Colonic mucosa (tissue), 4 donors: ENCODE measurements around the gene FCGBP. TPM values are rescaled to one million over a fixed set of nuclear protein-coding genes. Genes with fewer than 3 reads are reported as not detected.
"Not testable (repeated sequence)": the region's sequence is repeated elsewhere in the genome, so short reads cannot be mapped to it uniquely, and the experiment has no call there.

ENCODE experiments used
- DNase-seq: peaks from one replicate; pipeline ENCODE4 v3.0.0-alpha.2; 2020
- H3K27ac ChIP-seq: fragments of 200-600 bp; one replicate; pipeline ENCODE4 v1.8.0; 2021
- H3K27me3 ChIP-seq: fragments of 200-600 bp; one replicate; pipeline ENCODE4 v1.8.0; 2021
- H3K36me3 ChIP-seq: fragments of 200-600 bp; one replicate; pipeline ENCODE4 v1.8.0; 2021
- H3K4me1 ChIP-seq: fragments of 200-600 bp; one replicate; pipeline ENCODE4 v1.8.0; 2021; ENCODE audit warnings: mild to moderate bottlenecking
- H3K4me3 ChIP-seq: fragments of 200-600 bp; one replicate; pipeline ENCODE4 v1.8.0; 2021
- H3K9ac ChIP-seq, 2 donors: one replicate each; pipeline ENCODE4 v1.7.0; 2013; ENCODE audit warnings: control low read depth in 2 of 2, low read depth in 2 of 2, low read length in 2 of 2
- H3K9me3 ChIP-seq: fragments of 200-600 bp; one replicate; pipeline ENCODE4 v1.8.0; 2021
- intact Hi-C: fragments of 100-400 bp; cut with DNase I; formaldehyde crosslinking; loops from one replicate; pipeline ENCODE4 v1.14.1; 2022
- total RNA-seq, 2 donors: library from RNA; stranded (reverse); fragmentation: NEBNext Ultra II Directional in 1 of 2; extraction: Animal tissue kit (Norgen Biotek cat#: 25700) in 1 of 2; gene quantifications; one replicate each; pipeline ENCODE4 v1.2.1, GENCODE V29; 2021
- TF ChIP-seq, protein P1 (sequence below): fragments of 200-600 bp; IDR thresholded peaks from one replicate; pipeline ENCODE4 v1.8.0; 2022; ENCODE audit warnings: antibody characterized with exemption, mild to moderate bottlenecking
- donor health status: healthy.
- donor health status: DM: no; HTN: no; CAD: no.
- donor health status: DM: no; HTN: no; CAD: no.

Gene FCGBP
- total RNA-seq, 2 donors from 2014 or later: 2,896 to 3,903 TPM

DNA sequence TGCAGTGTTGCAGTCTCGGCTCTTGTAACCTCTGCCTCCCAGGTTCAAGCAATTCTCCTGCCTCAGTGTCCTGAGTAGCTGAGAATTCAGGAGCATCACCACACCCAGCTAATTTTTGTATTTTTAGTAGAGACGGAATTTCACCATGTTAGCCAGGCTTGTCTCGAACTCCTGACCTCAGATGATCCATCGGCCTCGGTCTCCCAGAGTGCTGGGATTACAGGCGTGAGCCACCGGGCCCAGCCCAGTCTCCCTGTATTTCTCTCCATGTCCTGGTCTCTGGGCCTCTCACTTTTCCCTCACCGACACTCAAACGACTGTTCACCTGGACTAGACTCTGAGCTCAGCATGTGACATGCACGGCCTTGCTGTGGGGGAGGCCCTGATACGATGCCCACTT, 39.3 kb downstream of the FCGBP start:
- intact Hi-C loops, H3K9ac ChIP-seq, H3K27ac ChIP-seq, H3K4me1 ChIP-seq, H3K4me3 ChIP-seq, H3K9me3 ChIP-seq, H3K27me3 ChIP-seq, DNase-seq: not testable (repeated sequence)
- peaks cover 11% of the 10 kb centered on the region for H3K36me3 ChIP-seq

DNA sequence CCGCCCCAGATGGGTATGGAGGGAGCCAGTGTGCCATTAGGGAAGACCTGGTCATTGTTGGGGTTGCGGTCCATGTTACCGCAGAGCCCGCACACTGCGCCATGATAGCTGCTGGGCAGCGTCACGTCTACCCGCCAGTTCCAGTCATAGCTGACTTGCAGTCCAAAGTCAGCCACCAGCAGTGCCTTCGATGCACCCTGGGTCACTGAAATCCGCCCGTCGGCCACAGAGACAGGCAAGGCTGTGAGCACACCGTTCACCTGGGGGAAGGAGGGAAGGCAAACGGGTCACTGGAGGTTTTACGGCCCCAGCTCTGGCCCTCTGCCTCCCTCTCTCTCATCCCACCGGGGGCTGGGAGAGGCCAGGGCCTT, 40.2 kb downstream of the FCGBP start:
- H3K4me1 ChIP-seq, H3K27ac ChIP-seq, intact Hi-C loops, DNase-seq, H3K9me3 ChIP-seq, H3K4me3 ChIP-seq, H3K9ac ChIP-seq, H3K27me3 ChIP-seq: not testable (repeated sequence)
- peaks cover 11% of the 10 kb centered on the region for H3K36me3 ChIP-seq

DNA sequence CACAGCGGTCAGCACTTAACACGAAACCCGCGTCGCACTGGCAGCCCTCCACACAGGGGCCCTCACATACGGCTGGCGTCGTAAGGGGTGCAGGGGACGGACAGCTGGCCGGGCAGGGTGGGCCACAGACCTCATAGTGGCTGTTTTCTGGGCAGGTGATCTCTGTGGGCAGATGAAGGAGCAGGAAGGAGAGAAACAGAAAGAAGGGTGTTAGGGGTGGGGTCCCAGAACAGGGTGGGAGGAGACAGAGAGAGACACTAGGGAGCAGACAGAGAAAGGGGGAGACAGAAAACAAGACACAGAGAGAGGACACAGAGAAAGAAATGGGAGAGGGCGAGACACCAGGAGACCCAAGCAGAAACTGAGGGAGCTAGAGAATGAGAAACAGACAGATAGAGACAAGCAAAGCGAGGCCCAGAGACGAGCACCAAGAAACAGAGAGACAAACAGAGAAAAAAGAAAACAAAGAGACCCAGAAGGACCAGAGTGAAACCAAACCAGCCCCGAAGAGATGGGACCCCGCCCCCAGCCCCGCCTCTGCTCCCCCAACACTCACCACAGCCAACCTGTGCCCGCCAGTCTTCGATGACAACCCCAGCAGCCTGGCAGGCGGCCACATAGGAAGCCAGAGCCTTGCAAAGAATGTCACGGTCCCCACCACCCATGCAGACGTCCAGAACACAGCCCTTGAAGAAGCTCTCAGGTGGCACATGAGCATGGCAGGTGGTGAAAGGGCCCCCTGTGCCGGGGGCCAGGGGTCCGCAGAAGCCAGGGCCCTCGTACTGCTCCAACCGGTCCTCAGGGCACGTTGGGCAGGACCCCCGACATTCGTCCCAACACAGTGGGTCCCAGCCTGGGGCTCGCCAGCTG, 40.8 kb downstream of the FCGBP start:
- H3K36me3 ChIP-seq: peaks cover 11% of the 10 kb centered on the region
- H3K9ac ChIP-seq, H3K4me3 ChIP-seq, H3K27ac ChIP-seq, H3K4me1 ChIP-seq, intact Hi-C loops, H3K9me3 ChIP-seq, H3K27me3 ChIP-seq, DNase-seq: not testable (repeated sequence)

DNA sequence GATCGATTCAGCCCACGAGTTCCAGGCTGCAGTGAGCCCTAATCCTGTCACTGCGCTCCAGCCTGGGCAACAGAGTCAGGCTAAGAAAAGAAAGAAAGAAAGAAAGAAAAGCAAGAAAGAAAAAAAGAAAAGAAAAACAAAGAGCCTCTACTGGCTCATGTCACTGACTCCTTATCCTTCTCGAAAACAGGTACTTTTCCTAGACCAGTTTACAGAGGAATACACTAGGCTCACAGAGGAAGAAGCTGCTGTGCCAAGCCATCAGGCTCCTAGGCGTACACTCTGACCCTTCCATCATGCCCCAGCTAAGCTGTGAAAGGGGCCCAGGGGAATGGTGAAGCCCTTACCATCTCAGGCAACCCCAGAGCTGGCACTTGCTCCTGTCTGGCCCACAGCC, 41.9 kb downstream of the FCGBP start:
- H3K9me3 ChIP-seq, H3K9ac ChIP-seq, H3K4me3 ChIP-seq, H3K27me3 ChIP-seq, H3K4me1 ChIP-seq, DNase-seq, H3K27ac ChIP-seq, intact Hi-C loops: not testable (repeated sequence)
- H3K36me3 ChIP-seq: peaks cover 11% of the 10 kb centered on the region

DNA sequence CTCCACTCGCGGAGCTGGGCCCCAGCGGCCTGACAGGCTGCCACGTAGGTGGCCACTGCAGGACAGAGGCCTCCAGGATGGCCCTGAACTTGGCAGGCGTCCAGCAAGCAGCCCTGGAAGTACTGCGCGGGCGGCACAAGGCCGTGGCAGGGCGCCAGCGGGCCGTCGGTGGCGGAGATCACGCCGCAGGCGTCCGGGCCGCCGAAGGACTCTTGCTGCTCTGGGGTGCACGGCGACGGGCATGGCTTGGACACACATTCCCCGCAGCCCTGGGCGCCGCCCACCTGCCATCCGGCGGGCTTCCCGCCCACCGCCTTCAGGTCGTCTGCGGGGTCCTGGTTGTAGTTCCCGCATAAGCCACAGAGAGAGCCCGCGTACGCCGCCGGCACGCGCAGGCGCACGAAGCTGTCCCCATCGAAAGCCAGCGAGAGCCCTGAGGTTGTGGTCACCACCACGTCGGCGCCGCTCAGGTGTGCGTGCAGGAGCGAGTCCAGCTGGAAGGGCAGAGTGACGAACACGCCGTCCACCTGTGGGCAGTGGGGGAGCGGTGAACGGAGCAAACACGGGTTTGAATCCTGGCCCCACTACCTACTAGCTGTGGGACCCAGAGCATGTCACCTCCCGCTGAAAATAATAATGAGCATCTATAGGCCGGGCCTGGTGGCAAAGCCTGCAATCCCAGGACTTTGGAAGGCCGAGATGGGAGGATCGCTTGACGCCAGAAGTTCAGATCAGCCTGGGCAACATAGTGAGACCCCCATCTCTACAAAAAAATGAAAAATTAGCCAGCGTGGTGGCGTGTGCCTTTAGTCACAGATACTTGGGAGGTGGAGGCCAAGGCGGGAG, 42.6 kb downstream of the FCGBP start:
- H3K9me3 ChIP-seq, H3K27me3 ChIP-seq, intact Hi-C loops, H3K4me1 ChIP-seq, H3K9ac ChIP-seq, H3K27ac ChIP-seq, DNase-seq, H3K4me3 ChIP-seq: not testable (repeated sequence)
- H3K36me3 ChIP-seq: peaks cover 11% of the 10 kb centered on the region

DNA sequence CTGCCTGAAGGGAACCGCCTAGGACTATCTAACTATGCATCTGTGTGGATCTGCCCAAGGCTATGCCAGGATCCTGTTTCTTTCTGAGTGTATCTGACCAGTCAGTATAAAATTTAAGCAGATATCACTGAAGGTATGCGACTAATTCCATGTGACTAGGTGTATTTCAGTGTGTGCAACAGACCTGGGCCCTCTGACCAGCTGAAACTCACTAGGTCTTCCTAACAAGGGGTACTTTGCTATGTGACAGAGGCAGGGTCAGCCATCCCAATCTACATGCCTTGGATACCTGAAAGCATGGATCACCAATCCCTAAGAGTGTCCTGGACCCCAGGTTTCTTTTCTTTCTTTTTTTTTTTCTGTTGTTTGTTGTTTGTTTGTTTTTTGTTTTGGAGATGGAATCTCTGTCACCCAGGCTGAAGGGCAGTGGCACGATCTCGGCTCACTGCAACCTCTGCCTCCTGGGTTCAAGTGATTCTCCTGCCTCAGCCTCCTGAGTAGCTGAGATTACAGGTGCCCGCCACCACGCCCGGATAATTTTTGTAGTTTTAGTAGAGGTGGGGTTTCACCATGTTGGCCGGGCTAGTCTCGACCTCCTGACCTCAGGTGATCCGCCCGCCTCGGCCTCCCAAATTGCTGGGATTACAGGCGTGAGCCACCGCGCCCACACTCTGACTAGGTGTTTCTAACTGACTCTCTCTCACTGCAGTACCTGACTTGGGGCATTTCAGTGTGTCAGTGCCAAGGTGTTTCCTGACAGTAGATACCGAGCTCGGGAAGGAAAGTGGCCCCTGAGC, 43.5 kb downstream of the FCGBP start:
- H3K9ac ChIP-seq: no peak overlapping the region
- TF ChIP-seq, protein P1, sequence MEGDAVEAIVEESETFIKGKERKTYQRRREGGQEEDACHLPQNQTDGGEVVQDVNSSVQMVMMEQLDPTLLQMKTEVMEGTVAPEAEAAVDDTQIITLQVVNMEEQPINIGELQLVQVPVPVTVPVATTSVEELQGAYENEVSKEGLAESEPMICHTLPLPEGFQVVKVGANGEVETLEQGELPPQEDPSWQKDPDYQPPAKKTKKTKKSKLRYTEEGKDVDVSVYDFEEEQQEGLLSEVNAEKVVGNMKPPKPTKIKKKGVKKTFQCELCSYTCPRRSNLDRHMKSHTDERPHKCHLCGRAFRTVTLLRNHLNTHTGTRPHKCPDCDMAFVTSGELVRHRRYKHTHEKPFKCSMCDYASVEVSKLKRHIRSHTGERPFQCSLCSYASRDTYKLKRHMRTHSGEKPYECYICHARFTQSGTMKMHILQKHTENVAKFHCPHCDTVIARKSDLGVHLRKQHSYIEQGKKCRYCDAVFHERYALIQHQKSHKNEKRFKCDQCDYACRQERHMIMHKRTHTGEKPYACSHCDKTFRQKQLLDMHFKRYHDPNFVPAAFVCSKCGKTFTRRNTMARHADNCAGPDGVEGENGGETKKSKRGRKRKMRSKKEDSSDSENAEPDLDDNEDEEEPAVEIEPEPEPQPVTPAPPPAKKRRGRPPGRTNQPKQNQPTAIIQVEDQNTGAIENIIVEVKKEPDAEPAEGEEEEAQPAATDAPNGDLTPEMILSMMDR: no peak

DNA sequence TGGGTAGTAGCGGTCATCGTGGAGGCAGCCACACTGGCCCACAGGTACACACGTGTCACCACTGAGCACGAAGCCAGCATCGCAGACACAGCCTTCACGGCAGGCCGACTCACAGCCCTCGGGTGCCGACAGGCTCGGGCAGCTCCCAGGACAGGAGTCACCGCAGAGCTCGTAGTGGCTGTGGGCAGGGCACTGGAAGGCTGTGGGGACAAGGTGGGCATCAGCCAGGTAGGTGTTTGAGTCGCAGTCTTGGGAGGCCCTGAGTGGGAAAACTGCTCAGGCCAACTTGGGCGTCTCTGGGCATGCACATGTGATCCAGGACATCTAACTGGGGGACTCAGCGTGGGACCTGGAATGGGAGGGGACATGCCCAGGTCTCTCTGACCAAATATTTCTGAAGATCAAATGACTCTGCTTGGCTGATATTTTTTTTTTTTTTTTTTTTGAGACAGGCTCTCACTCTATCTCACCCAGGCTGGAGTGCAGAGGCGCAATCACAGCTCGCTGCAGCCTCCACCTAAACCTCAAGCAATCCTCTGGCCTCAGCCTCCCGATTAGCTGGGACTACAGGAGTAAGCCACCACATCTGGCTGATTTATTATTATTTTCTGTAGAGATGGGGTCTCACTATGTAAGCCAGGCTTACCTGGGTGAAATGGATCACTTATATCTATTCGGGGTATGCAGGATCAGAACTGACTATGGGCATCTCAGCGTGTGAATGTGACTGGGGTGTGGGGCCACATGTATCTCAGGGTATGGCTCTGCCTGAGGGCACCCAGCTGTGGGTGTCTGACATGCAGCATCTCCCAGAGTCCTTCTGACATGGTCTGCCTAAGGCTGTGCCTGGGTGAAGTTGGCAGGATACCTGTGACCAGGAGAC, 44.3 kb downstream of the FCGBP start:
- intact Hi-C loops, H3K4me3 ChIP-seq, H3K9ac ChIP-seq, H3K9me3 ChIP-seq, DNase-seq, H3K27me3 ChIP-seq, H3K4me1 ChIP-seq, H3K27ac ChIP-seq: not testable (repeated sequence)
- H3K36me3 ChIP-seq: peaks cover 11% of the 10 kb centered on the region

More for the DNA sequence above, 43.5 kb downstream of the FCGBP start:
- Histone ChIP-seq H3K27ac (no peak overlapping the region), H3K4me3 (no peak overlapping the region), H3K36me3 (peaks cover 11% of the 10 kb centered on the region), H3K9me3 (no peaks in the 10 kb centered on the region), H3K4me1 (no peaks in the 10 kb centered on the region), H3K27me3 (no peaks in the 10 kb centered on the region)
- intact Hi-C loops: no loop called here
- DNase-seq: no peak

DNA sequence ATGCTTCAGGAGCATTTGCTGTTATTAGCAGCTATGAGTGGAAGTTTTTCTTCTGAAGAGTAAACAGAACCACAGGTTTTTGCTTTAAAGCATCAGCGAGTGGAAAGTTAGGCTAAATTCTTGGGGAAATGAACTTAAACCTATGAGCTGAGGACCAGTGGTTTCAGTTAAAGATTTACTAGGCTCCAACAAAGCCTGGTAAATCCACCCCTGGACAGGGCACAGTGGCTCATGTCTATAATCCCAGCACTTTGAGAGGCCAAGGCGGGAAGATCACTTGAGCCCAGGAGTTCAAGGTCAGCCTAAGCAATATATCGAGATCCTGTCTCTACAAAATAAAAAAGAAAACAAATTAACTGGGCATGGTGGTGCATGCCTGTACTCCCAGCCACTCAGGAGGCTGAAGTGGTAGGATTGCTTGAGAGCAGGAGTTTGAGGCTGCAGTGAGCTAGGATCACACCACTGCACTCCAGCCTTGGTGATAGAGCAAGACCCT, 46.9 kb downstream of the FCGBP start:
- intact Hi-C loops, H3K4me1 ChIP-seq, H3K27me3 ChIP-seq, DNase-seq, H3K9me3 ChIP-seq, H3K4me3 ChIP-seq, H3K9ac ChIP-seq, H3K27ac ChIP-seq: not testable (repeated sequence)
- H3K36me3 ChIP-seq: peaks cover 11% of the 10 kb centered on the region

DNA sequence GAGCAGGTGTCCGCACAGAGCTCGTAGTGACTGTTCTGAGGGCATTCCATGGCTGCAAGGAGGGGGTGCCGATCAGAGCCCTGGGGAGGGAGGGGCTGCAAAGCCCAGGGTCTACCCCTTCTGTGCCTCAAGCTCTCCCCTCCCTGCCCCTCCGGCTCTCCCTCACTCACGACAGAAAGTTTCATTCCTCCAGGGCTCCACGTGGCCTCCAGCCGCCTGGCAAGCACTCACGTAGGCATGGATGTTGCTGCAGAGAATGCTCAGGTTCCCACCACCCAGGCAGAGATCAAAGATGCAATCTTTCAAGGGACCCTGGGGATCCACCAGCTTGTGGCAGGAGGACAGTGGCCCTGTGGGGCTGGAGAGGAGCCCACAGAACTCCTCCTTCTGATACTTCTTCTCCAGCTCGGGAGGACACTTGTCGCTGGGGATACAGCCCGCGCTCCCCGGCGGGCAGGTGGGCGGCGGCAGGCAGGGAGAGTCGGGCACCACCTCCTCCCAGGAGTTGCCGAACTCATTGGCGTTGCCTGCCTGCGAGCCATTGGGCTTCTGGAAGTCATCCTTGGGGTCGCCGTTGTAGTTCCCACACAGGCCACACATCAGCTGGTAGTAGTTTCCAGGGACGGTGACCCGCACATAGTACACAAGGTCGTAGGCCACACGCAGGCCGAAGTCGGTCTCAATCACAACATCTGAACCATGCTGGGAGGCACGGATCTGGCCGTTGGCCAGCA, 48.4 kb downstream of the FCGBP start:
- H3K27me3 ChIP-seq, H3K9me3 ChIP-seq, intact Hi-C loops, DNase-seq, H3K4me3 ChIP-seq, H3K36me3 ChIP-seq, H3K27ac ChIP-seq, H3K9ac ChIP-seq, H3K4me1 ChIP-seq: not testable (repeated sequence)

DNA sequence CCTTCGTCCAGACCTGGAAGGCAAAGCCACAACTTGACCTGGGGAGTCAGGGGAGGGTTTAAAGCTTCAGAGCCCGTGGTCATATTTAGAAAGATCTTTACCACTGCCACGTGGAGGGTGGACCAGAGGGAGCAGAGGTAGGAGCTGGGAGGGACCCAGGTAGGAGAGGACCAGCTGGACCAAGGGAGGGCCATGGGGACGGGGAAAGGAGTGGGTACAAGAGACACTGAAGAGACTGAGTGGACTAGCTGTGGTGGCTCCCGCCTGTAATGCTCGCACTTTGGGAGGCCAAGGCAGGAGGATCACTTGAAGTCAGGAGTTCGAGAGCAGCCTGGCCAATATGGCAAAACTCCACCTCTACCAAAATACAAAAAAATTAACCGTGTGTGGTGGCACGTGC, 49.7 kb downstream of the FCGBP start:
- not testable (repeated sequence) for DNase-seq, H3K9ac ChIP-seq, H3K36me3 ChIP-seq

More for the DNA sequence above, 49.7 kb downstream of the FCGBP start:
- H3K4me3 ChIP-seq, H3K9me3 ChIP-seq, H3K27ac ChIP-seq, intact Hi-C loops, H3K27me3 ChIP-seq, H3K4me1 ChIP-seq: not testable (repeated sequence)
